HG02981 (cell line): ENCODE data around the gene OR2T29.
A peak's percentile ranks its signal among the peaks of the same experiment; 100 is the strongest.
"Not testable (repeated sequence)": the region's sequence is repeated elsewhere in the genome, so short reads cannot be mapped to it uniquely, and the experiment has no call there.

Source experiments
- ATAC-seq: cut with Tn5 transposase; IDR thresholded peaks from one replicate; pipeline ENCODE4 v1.9.1; 2021; ENCODE audit warnings: mild to moderate bottlenecking, moderate library complexity; ENCODE audit not compliant: unreplicated experiment

Gene OR2T29, protein sequence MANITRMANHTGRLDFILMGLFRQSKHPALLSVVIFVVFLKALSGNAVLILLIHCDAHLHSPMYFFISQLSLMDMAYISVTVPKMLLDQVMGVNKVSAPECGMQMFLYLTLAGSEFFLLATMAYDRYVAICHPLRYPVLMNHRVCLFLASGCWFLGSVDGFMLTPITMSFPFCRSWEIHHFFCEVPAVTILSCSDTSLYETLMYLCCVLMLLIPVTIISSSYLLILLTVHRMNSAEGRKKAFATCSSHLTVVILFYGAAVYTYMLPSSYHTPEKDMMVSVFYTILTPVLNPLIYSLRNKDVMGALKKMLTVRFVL

DNA sequence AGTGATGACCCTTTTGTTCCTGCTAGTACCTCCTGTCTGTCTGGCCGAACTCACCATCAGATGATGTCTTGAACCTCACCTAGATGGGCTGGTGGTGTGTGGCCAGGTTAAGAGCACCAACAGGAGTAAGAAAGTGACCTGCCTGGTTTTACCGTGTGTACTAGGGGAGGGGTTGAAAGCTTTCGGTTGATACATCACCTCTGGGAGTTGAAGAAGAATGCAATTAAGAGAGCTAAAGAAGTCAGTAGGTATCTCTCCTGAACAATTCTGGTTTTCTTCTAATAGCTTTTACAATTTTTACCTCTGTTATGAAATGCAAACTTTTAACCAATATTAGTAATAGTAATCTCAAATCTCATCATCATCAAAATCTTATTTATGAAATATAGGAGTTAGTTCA, at the start of gene OR2T29:
TSS of gene OR2T29 (minus strand) at position 101 of the 400 bp plus-strand sequence. CDS start 3,281 bp downstream, outside the sequence.
- ATAC-seq = not testable (repeated sequence)

DNA sequence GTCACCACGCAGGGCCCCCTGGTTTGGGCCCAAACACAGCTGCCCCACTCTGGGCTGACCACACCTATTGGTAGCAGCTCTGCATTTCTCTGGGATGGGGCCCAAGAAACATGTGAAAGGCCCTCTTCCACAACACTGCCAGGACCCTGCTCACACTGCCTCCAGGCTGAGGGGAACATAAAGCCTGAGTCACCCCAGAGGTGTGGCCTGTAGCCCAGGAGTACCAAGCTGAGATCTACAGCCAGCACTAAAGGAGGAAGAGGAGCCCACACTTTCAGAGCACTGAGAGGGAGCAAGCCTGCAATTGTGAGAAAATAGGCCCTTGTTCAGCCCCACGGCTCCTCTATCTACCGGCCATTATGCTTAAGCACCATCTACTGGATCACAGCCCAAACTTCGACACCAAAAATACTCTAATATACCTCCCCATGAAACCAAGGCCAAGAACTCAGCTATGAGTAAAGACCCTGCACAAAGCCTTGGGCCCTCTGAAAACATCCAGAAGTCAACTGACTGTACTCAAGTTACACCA, 49.4 kb upstream of the OR2T29 start:
- no peak for ATAC-seq

DNA sequence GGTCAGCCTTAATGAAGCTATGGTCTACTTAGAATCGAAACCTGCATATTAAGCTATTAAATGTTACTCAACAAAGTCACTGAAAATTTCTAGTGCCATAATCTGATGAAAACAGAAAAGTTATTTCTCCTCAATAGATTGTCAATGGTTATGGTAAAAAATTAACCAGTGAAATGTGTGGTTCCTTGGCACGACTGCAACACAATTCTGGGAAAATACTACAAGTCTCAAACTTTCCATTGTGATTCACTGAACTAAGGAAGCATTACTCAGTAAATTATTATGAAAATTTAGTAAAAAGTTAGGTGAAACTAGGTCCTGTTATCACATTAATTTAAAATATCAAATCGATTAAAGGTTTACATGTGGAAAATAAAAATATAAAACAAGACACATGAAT, 47.7 kb upstream of the OR2T29 start:
- ATAC-seq = no peak

DNA sequence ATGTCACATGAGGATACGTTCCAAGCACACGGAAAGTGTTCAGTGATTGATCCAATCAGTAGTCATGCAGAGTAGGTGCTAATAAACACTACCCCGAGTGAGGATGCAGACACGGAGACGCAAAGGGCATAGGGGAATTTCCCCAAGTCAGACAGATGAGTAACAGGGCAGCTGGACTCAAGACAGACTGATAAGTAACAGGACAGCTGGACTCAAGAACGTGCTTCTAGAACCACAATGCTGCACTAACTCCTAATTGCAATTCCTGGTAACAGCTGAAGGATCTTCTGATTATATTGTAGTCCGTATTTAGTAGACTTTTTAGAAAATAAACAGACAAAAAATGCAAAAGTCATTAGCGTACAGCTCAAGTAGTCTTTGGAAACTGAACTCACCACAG, 36.8 kb upstream of the OR2T29 start:
- ATAC-seq = no peak

DNA sequence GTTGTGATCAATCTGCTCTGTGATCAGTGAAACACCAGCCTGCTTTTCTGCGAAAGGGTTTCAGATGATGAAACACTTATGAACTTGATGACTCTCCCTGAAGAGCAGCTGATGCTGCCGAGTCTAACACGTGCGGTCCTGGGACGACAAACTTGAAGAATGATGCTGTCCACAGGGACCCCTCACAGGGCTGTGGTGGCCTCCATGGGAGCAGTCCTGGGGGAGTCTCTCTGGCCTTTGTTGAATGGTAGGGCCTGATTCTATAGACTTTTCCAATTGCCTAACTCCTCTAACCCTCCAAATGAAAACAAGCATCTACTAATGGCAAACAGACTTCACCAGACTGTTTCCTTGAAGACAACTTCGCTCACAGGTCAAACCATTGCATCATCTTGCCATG, 35.0 kb upstream of the OR2T29 start, which contains the start of gene OR2T10:
TSS of gene OR2T10 (minus strand) at position 112 of the 400 bp plus-strand sequence. CDS start 3,932 bp downstream, outside the sequence.
- no peak for ATAC-seq

DNA sequence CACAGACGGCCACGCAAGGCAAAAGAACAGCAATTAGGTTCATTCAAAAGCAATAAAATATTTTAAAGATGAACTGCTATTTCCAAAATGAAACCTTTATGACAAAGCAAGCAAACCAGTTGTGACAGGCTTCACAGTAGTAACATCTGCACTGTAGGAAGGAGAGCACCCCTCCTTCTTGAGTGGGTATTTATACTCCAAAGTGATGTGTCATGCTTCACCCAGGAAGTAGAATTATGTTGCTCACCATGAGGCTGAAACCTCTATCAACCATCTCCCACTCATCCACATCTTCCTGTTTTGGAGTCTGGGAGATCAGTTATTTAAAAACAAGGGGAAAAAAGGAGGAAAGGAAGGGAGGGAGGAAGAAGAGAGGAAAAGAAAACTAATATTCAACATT, 34.0 kb upstream of the OR2T29 start:
- no peak for ATAC-seq

DNA sequence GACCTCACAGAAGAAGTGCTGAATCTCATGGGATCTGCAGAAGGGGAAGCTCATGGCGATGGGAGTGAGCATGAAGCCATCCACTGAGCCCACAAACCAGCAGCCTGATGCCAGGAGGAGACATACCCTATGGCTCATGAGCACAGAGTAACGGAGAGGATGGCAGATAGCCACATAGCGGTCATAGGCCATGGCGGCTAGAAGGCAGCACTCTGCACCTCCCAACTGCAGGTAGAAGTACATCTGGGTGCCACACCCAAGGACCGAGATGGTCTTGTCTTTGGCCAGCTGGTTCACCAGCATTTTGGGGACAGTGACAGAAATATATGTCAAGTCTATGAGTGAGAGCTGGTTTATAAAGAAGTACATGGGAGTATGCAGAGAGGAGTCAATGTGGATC, 30.7 kb upstream of the OR2T29 start:
- ATAC-seq = no peak

DNA sequence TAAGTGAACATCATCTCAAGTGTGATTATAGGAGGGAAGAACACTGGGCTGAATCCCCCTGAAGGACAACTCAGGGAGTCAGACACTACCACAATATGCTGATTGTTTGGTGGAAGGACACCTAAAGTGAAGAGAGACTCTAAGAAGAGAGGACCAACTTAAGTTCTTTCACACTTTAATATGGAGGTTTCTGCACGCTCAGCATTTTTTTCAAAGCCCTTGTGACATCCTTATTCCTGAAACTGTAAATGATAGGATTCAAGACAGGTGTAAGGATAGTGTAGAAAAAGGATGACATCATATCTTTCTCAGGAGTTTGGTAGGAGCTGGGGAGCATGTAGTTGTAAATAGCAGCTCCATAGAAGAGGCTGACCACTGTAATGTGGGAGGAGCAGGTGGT, 30.1 kb upstream of the OR2T29 start:
- no peak for ATAC-seq

DNA sequence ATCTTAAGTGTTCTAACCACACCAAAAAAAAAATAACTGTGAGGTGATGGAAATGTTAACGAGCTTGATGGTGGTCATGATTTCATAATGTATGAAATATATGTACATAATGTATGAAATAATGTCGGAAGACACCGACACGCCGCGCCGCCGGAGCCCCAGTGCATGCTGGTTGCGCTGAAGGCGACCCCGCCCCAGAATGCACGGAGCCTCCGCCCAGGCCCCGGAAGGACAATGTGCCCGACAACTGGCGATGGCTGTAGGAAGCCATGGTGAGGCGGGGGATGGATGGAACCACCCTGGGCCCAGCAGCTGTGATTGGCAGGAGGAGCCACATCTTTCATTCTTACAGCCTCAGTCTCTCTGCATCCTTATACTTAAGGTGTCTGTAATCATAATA, 27.5 kb upstream of the OR2T29 start:
- ATAC-seq = no peak

DNA sequence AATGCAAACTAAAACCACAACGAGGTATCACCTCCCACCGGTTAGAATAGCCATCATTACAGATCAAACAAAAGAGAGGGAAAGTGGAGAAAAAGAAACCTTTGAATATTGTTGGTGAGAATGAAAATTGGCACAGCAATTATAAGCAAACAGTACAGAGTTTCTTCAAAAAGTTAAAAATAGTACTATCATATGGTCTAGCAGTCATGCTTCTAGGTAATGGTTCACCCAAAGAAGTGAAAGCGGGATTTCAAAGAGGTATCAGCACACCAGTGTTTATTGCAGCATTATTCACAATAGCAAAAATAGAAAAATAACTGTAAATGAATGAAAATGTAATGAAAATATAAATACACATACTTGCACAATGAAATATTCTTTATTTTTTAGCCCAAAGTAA, 26.8 kb upstream of the OR2T29 start:
- no peak for ATAC-seq

DNA sequence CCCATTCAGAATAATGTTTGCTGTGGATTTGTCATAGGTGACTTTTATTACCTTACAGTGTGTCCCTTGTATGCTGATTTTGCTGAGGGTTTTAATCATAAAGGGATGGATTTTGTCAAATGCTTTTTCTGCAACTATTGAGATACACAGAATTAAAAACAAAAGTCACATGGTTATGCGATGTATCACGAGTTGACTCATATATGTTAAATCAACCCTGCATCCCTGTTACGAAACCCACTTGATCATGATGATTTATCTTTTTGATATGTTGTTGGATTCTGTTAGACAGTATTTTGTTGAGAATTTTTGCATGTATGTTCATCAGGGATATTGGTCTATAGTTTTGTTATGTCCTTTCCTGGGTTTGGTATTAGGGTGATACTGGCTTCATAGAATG, 22.7 kb upstream of the OR2T29 start:
- ATAC-seq = no peak

DNA sequence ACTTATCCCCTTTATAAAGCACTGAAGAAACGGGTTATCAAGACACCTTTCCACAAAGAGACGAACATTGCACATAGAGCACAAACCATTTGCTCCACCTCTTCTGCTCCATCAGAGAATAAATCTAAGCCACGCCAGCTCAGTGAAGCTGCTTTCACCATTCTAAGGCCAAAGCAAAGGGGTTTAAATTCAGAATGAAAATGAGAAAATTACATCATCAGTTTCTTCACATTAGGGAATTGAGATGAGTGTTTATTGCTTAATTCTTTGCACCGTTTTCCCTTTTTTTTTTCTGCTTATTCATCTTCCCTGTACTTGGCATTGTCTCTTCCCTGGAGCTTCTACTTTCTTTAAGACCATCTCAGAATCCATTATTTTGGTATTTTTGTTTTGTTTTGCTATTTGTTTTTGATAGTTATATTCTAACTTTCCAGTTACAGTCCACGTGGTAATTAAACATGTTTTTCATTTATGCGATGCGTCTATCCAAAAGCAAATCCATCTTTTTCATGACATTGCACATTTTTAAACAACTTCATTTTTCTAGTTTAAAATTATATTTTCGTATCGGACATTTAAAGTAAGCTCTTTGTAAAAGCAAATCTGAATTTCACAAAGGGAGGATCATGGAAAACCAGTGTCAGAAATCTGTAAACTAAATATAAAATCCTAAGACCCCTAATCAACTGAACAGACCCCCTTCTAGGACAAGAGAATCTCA, 13.8 kb upstream of the OR2T29 start:
- ATAC-seq = no peak

DNA sequence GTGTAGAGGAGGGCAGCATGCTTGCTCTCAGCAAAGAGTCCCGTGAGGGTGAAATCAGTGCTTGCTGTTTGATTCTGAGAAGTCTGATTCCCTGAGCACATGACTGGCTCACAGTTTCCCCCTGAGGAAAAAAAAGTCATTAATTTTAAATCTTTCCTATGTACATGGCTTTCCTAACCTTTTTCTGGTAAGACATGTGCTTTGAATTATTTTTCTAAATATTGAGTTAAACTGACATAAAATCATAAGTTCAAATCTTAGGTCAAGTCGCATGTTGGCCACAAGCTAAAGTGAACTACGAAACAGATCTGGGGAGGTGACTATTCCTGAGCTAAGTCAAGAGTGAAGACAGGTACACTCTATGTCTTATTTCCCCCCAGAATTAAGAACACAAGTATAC, 12.1 kb upstream of the OR2T29 start, which contains the start of gene OR2T34:
TSS of gene OR2T34 (minus strand) at position 101 of the 400 bp plus-strand sequence. CDS start at position 101, 0 bp downstream.
- ATAC-seq = not testable (repeated sequence)

DNA sequence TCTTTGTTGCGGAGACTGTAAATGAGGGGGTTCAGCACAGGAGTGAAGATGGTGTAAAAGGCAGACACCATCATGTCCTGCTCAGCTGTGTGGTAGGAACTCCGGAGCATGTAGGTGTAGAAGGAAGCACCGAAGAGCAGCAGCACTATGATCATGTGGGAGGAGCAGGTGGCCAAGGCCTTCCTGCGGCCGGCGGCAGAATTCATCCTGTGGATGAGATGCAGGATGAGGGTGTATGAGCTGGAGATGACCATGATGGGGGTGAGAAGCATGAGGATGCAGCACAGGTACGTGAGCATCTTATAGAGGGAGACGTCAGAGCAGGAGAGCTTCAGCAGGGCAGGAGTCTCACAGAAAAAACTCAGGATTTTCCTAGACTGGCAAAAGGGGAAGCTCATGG, 11.3 kb upstream of the OR2T29 start:
- not testable (repeated sequence) for ATAC-seq

DNA sequence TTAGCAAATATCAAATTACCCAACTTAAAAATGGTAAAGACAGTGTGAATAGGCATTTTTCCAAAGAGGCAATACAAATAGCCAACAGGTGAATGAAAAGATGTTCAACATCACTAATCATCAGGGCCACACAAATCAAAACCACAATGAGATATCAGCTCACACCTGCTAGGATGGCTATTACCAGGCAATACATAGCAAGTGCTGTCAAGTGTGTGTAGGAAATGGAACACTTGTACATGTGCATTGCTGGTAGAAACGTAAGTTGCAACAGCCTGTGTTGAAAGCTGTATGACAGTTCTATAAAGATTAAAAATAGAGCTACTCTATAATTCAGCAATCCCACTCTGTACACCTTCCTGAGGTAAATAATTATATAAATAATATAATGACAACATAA, 9.5 kb upstream of the OR2T29 start:
- not testable (repeated sequence) for ATAC-seq

DNA sequence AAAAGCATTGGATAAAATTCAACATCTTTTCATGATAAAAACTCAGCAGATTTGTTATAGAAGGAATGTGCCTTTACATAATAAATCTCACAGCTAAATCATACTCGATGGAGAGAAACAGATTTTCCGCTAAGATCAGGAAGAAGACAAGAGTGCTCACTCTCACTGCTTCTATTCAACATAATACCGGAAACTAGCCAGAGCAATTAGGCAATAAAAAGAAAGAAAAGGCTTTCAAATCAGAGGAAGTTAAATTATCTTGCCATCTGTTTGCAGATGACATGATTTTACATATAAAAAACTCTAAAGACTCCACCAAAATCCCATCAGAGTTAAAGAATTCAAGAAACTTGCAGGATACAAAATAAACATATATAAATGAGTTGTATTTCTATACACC, 8.2 kb upstream of the OR2T29 start:
- not testable (repeated sequence) for ATAC-seq

DNA sequence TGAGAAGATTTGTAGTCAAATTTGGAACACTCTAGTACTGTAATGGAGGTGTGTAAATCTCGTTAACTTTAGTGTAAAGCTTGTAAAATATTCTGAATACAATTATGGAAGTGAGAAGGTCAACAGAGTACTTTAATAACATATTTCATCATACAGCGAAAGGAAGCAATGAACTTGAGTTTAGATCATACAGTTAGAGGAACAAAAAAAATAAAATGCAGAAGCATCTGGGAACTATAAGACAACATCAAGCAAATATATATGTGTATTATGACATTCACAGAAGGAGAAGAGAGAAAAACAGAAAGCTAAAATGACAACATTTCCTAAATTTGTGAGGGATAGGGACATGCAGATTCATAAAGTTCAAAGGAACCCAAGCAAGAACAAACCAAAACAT, 6.5 kb upstream of the OR2T29 start:
- ATAC-seq = not testable (repeated sequence)

DNA sequence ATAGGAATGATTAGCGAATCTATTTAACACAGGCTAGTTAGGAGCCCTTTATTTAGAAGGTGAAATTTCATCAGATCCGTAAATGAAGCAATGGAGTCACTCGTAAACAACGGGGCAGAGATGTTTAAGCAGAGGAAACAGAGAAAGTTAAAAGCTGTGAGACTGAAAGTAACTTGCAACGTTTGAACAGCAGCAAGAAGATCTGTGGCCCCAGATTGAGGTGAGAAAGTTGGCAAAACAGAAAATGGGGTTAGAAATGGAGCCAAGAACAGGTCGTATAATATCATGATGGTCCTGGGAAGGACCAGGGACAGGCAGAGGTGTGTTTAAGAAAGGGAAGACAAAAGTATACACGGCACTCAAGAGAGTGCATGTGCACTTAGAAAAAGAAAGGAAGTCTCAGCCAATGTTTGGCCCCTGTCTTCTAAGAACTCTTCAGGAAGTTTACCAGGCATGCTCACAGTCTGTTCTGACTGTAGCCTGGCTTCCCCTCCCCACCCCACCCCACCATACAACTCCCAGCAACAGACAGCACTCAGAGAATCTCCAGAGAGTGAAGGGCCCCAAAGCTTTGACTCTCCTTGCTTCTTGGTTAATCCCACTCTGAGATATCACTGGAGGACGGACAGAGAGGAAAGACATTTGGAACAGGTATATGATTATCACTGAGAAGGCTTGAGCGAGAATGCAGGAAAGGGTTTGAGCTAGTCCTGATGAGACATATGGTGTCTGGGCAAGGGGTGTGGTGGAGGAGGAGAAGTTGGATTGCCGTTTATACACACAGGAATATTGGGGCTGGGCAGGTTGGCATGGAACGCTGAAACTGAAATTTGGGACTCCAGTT, 3.2 kb upstream of the OR2T29 start:
- ATAC-seq = peak; percentile 52

DNA sequence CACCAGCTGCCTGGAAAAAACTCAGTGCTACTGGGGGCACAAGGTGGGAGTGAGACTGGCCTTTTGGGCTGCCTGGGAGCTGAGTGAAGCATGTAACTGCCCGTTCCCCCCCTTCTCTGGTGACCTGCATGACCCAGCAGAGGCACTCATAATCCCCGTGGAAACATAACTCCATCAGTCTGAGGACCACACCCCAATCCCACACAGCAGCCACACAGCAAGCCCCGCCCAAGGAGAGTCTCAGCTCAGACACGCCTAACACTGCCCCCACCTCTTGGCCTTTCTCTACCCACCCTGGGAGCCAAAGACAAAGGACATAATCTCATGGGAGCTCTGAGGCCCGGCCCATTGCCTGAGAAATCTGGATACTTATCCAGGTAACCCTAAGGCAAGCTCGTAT, 11.5 kb downstream of the OR2T29 start:
- not testable (repeated sequence) for ATAC-seq

DNA sequence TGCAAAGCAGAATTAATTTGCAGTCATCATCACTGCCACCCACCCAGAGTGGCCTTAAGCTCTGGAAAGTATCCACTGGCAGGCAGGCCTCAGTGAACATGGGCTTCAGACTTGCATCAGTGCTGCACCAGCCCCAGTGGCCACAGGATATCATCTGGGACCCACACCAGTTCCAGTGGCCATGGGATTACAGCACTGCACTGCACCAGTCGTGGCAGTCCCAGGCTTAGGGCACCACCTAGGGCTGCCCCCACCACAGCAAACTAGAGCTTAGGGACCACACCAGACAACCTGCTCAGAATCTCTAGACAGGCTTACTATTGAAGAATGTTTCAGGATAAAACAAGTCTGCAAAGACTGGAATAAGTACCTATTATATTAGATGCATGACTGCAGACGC, 15.2 kb downstream of the OR2T29 start:
- not testable (repeated sequence) for ATAC-seq

DNA sequence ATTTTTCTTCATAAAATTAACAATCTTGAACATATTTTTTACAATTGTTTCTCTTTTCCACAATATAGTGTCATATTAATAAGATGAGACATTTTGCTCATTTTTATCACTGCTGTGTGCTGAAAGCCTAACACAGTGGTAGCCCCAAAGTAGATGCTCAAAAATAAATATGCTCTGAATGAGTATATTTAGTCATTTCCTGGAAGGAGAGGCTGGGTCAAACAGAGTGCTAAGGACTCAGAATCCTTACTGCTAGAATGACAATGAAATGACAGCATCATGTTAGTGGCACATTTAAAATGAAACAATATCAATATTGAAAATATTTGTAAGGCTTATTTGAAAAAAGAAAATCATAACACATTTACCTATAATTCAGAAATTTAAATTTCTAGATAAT, 25.1 kb downstream of the OR2T29 start:
- not testable (repeated sequence) for ATAC-seq
